OCI-LY1 (cell line): ENCODE data around the gene C1orf159.

ENCODE experiments used
- H2AFZ ChIP-seq: fragments of 200-600 bp; sonication (generic), shearing (Covaris generic); 2 replicates; pipeline ENCODE4 v1.6.0; 2014; ENCODE audit warnings: antibody characterized with exemption, mild to moderate bottlenecking, low read length
- H3F3A ChIP-seq: fragments of 200-600 bp; sonication (generic), shearing (Covaris generic); 2 replicates; pipeline ENCODE4 v1.6.0; 2014; ENCODE audit warnings: mild to moderate bottlenecking, antibody characterized with exemption, low read length, moderate library complexity; ENCODE audit not compliant: insufficient read depth
- H3K27ac ChIP-seq: fragments of 200-600 bp; sonication (generic); 2 replicates; pipeline ENCODE4 v1.5.1; 2014; ENCODE audit warnings: low read length, mixed run types, mild to moderate bottlenecking, low read depth; ENCODE audit not compliant: poor library complexity, severe bottlenecking
- H3K27me3 ChIP-seq: fragments of 200-600 bp; sonication (generic); 2 replicates; pipeline ENCODE4 v1.6.0; 2014; ENCODE audit warnings: antibody characterized with exemption, mild to moderate bottlenecking, low read length, moderate library complexity; ENCODE audit not compliant: insufficient read depth
- H3K36me3 ChIP-seq: fragments of 200-600 bp; sonication (generic); 2 replicates; pipeline ENCODE4 v1.6.1; 2014; ENCODE audit warnings: mild to moderate bottlenecking, antibody characterized with exemption, low read length, moderate library complexity, mixed read lengths; ENCODE audit not compliant: insufficient read depth
- H3K4me1 ChIP-seq: fragments of 200-600 bp; sonication (generic); 2 replicates; pipeline ENCODE4 v1.5.1; 2014; ENCODE audit warnings: mild to moderate bottlenecking, low read length, moderate library complexity; ENCODE audit not compliant: insufficient read depth, severe bottlenecking
- H3K4me2 ChIP-seq: fragments of 200-600 bp; sonication (generic), shearing (Covaris generic); 2 replicates; pipeline ENCODE4 v1.6.1; 2014; ENCODE audit warnings: low read length
- H3K4me3 ChIP-seq: fragments of 200-600 bp; sonication (generic); 2 replicates; pipeline ENCODE4 v1.5.1; 2014; ENCODE audit warnings: low read length, low read depth, mild to moderate bottlenecking, mixed read lengths; ENCODE audit not compliant: poor library complexity, severe bottlenecking
- H3K79me2 ChIP-seq: fragments of 200-600 bp; shearing (Covaris generic); 2 replicates; pipeline ENCODE4 v1.6.1; 2016; ENCODE audit warnings: mixed run types, low read length, mixed read lengths; ENCODE audit not compliant: insufficient read depth
- H3K9ac ChIP-seq: fragments of 200-600 bp; sonication (generic), shearing (Covaris generic); 2 replicates; pipeline ENCODE4 v1.6.1; 2014; ENCODE audit warnings: mild to moderate bottlenecking, low read length, mixed read lengths
- H3K9me2 ChIP-seq: fragments of 200-600 bp; sonication (generic), shearing (Covaris generic); 2 replicates; pipeline ENCODE4 v1.6.1; 2014; ENCODE audit warnings: low read depth, mild to moderate bottlenecking, low read length, mixed read lengths
- H3K9me3 ChIP-seq: fragments of 200-600 bp; shearing (Covaris generic); 2 replicates; pipeline ENCODE4 v1.6.1; 2014; ENCODE audit warnings: low read length, mixed read lengths
- H4K20me1 ChIP-seq: fragments of 200-600 bp; sonication (generic), shearing (Covaris generic); 2 replicates; pipeline ENCODE4 v1.6.0; 2016; ENCODE audit warnings: mild to moderate bottlenecking, low read length; ENCODE audit not compliant: insufficient read depth
- CTCF ChIP-seq: fragments of 200-600 bp; sonication (generic), shearing (Covaris generic); IDR thresholded peaks from 2 replicates; pipeline ENCODE4 v1.5.1; 2017; ENCODE audit warnings: mild to moderate bottlenecking, antibody characterized with exemption, low read length, moderate library complexity, mixed read lengths
- EZH2 ChIP-seq: fragments of 200-600 bp; sonication (generic), shearing (Covaris generic); IDR thresholded peaks from 2 replicates; pipeline ENCODE4 v1.8.0; 2017; ENCODE audit warnings: borderline replicate concordance, mixed run types, mild to moderate bottlenecking, antibody characterized with exemption, low read length, moderate library complexity, mixed read lengths

C1orf159 gene

DNA sequence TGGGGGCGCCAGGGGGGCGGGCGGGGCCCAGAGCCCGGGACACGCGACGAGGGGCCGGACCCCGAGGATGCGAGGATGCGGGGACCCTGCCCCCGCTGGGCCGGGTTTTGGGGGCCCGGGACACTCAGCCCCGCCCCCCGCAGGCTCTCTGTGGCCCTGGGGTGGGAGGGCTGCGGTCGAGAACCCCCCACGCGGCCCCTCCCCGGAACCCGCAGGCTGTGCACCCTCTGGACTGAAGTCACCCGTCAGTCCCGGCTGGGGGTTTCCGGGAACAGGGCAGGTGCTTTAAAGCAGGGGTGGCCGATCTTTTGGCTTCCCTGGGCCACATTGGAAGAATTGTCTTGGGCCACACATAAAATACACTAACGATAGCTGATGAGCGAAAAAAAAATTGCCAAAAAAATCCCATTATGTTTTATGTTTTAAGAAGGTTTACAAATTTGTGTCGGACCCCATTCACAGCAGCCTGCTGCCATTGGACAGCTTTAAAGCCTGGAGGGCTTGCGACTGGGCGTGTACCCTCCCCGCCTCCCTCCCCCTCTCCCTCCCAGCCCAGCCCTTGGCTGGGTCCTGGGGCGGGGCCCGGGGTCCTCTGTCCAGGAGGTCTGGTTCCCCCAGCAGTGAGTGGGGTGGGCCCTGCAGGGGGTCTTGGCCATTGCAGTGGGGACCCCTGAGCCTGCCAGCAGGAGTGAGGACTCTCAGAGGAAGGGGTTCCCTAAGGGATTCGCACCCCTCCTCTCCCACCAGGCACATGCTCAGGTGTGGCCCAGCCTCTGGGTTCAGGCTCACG, 21.6 kb upstream of the C1orf159 start:
- Histone ChIP-seq H3F3A (no peaks in the 10 kb centered on the region), H3K4me3 (no peak overlapping the region), H3K9ac (no peak overlapping the region), H3K79me2 (no peaks in the 10 kb centered on the region), H3K4me1 (peaks cover 6% of the 10 kb centered on the region), H3K4me2 (peak overlapping the region; percentile 32), H3K36me3 (no peaks in the 10 kb centered on the region), H2AFZ (no peak overlapping the region), H3K27ac (no peak overlapping the region), H3K9me2 (no peaks in the 10 kb centered on the region), H3K9me3 (no peaks in the 10 kb centered on the region), H3K27me3 (no peaks in the 10 kb centered on the region), H4K20me1 (no peaks in the 10 kb centered on the region)
- TF ChIP-seq EZH2 (no peak), CTCF (no peak)

DNA sequence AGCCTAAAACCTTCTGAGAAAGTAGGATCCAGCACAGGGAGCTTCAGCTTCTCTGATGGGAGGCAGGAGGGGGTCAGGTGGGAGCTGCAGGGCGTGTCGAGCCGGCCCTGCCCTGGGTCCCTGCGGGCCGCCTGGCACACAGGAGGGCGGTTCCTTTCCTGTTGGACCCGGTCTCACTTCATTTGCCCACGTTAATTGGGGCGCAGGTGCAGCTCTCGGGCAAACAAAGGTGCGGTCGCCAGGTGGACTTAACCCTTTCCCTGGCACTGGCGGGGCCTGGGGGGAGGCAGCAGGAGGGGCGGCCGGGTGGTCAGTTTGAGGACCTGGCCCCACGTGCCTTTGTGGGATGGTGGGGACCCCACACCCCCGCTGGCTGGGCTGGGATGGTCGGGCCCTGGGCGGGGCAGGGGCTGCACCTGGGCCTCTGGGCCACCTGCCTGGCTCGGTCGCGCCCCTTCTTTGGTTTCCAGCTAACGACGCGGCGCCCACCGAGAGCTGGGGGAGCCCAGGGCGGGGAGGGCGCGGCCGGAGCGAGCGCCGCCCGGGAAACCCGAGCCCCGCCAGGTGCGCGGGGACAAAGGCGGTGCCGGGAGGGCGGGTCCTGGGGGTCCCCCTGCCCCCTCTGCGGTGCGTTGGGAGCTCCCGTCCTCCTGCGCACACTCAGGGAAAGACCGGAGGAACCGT, 20.8 kb upstream of the C1orf159 start:
- Histone ChIP-seq H3K4me2 (no peak overlapping the region), H3F3A (no peaks in the 10 kb centered on the region), H3K9me3 (no peaks in the 10 kb centered on the region), H3K9me2 (no peaks in the 10 kb centered on the region), H3K4me1 (peaks cover 6% of the 10 kb centered on the region), H3K9ac (no peak overlapping the region), H2AFZ (no peak overlapping the region), H3K27me3 (no peaks in the 10 kb centered on the region), H3K27ac (no peak overlapping the region), H3K36me3 (no peaks in the 10 kb centered on the region), H3K4me3 (no peak overlapping the region), H4K20me1 (no peaks in the 10 kb centered on the region), H3K79me2 (no peaks in the 10 kb centered on the region)
- TF ChIP-seq CTCF (no peak), EZH2 (no peak)

- Histone ChIP-seq H2AFZ (no peak overlapping the region), H3K27me3 (0 out of 2 replicates have a peak, but pooled peaks cover 6% of the 10 kb centered on the region), H3K36me3 (no peaks in the 10 kb centered on the region), H3K4me3 (no peak overlapping the region), H3K9me2 (no peaks in the 10 kb centered on the region), H4K20me1 (no peaks in the 10 kb centered on the region), H3K4me2 (no peak overlapping the region), H3K79me2 (no peaks in the 10 kb centered on the region), H3F3A (no peaks in the 10 kb centered on the region), H3K9ac (no peak overlapping the region), H3K9me3 (no peaks in the 10 kb centered on the region), H3K27ac (no peak overlapping the region), H3K4me1 (peaks cover 6% of the 10 kb centered on the region)
- TF ChIP-seq EZH2: no peak
- no peak for TF ChIP-seq CTCF
These were observed 19.6 kb upstream of the C1orf159 start for GRCh38 chr1:1135339-1136136.
